ENCODE measurements around the gene H1-8. TPM values are rescaled to one million over a fixed set of nuclear protein-coding genes. Genes with fewer than 3 reads are reported as not detected.

H1-8 gene
- total and polyA plus RNA-seq, 9 of the 15 experiments (the other 6 are each of a cell fraction or from before 2014, with no cell fraction given) = not detected

DNA sequence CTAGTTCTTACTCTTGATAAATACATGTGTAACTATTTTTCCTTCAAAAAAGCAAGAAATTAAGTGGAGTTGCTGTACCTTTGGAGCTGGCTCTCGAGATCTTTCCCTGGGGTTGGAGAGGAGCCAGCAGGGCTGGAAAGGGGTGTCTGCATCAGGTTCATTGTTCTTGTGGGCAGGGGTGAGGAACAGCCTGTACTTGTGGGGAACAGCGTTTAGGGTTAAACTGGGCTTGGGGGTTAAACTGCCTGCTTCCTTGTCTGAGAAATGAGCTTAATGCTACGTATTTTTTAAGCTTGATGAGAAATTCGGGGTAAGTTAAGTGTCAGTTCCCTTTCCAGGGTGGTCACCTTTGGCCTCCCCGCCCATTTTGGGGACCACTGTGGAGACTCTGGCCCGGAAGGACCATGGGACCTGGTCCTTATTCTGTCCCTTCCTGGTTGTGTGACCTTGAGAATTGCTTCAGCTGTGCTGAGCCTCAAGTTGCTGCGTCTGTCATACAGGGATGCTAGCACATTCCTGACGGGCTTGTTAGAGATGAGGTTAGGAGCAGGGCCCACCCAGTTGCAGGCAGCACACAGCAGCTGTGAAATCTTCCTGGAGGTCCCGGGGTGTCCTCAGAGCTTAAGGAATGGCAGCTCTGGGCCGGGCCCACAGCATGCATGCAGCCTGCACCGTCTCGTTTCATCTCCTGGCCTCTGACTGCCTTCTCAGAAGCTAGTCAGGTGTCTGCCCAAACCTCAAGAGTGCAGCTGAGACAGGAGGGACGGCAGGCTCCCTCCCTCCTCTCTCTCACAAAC is 11.6 kb downstream of the H1-8 start:
- FAIRE-seq (no peak), ATAC-seq (no peak), DNase-seq (ENCODE audit: extremely low read depth in 1 of 4, low spot score in 3 of 4) (no peak)
- Histone ChIP-seq H3K27ac (ENCODE audit: extremely low read depth, low read depth, low read length) (no peak overlapping the region), H3K4me2 (ENCODE audit: insufficient read depth, low read length) (no peak overlapping the region), H3K9me1 (ENCODE audit: control insufficient read depth, insufficient read depth, low read length) (no peaks in the 10 kb centered on the region), H2AFZ (ENCODE audit: low read depth, low read length) (no peak overlapping the region), H3K4me3 (no peak overlapping the region), H3K4me1 (replicated peaks in 1 of 2; ENCODE audit: control insufficient read depth in 2 of 2, insufficient read depth in 2 of 2, low read length in 2 of 2) (peaks cover 7 to 36% of the 10 kb centered on the region in 2 experiments; a peak in 4 of 5 replicates), H3K9ac (ENCODE audit: insufficient read depth in 1 of 2, low read depth in 2 of 2, low read length in 2 of 2) (peak overlapping the region in 1 of 2 experiments; percentile 35; a peak in 1 of 4 replicates), H3K9me3 (replicated peaks; ENCODE audit: control insufficient read depth, insufficient read depth, low read depth, low read length) (no peaks in the 10 kb centered on the region), H3K27me3 (ENCODE audit: control insufficient read depth in 2 of 2, insufficient read depth in 2 of 2, low read length in 2 of 2) (no peaks in the 10 kb centered on the region), H3K79me2 (ENCODE audit: control insufficient read depth, insufficient read depth, low read length) (no peaks in the 10 kb centered on the region), H3K36me3 (ENCODE audit: control insufficient read depth, insufficient read depth, low read length) (peaks cover 14% of the 10 kb centered on the region; the same call in 1 of the 3 replicates), H4K20me1 (replicated peaks; ENCODE audit: control insufficient read depth, insufficient read depth, low read length) (no peaks in the 10 kb centered on the region)
- intact Hi-C loops (cut with micrococcal nuclease) = no loop called here
- TF ChIP-seq NFIC (IDR thresholded peaks at IDR 0.05) = peak; percentile 31; the same call in 1 of the 2 replicates
- TF ChIP-seq, protein P1, sequence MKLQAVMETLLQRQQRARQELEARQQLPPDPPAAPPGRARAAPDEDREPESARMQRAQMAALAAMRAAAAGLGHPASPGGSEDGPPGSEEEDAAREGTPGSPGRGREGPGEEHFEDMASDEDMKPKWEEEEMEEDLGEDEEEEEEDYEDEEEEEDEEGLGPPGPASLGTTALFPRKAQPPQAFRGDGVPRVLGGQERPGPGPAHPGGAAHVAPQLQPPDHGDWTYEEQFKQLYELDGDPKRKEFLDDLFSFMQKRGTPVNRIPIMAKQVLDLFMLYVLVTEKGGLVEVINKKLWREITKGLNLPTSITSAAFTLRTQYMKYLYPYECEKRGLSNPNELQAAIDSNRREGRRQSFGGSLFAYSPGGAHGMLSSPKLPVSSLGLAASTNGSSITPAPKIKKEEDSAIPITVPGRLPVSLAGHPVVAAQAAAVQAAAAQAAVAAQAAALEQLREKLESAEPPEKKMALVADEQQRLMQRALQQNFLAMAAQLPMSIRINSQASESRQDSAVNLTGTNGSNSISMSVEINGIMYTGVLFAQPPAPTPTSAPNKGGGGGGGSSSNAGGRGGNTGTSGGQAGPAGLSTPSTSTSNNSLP (IDR thresholded peaks at IDR 0.05; ENCODE audit: borderline replicate concordance, low read depth, low read length) = no peak
- TF ChIP-seq ESRRA (IDR thresholded peaks at IDR 0.05; ENCODE audit: borderline replicate concordance, low read depth) = peak; percentile 21; the same call in 1 of the 2 replicates
- no TSS peak for BruUV-seq (replicated peaks)
- in situ Hi-C loops (cut with MboI) = no loop called here
- WGBS (ENCODE audit: insufficient coverage, low coverage, missing lambda C conversion rate) = 50% methylated on average over 12 of the region's 13 CpGs
- ChIA-PET POLR2A (interaction anchor here (0.6 to 1.2 kb wide), 4 partner anchors 9 to 91 kb away, joined by 3 to 4 read pairs (median 3); no protein-coding TSS in a partner anchor), CTCF (ENCODE audit: low intra/inter-chr PET ratio) (no interaction called here)
